PFSK-1 (cell line): ENCODE measurements around the gene DLG4.

ENCODE experiments used
- FOXP2 ChIP-seq: optimal IDR thresholded peaks from 2 replicates; pipeline ENCODE3; 2011; ENCODE audit warnings: borderline replicate concordance, control low read depth, inconsistent platforms; ENCODE audit not compliant: insufficient read depth; ENCODE audit errors: extremely low read length, extremely low read depth
- POLR2AphosphoS5 ChIP-seq: IDR thresholded peaks from 2 replicates; pipeline ENCODE4 v1.6.1; 2012; ENCODE audit warnings: low read depth, mild to moderate bottlenecking, control low read depth, low read length, moderate library complexity
- SIN3A ChIP-seq: IDR thresholded peaks from 2 replicates; pipeline ENCODE4 v1.6.1; 2012; ENCODE audit warnings: mild to moderate bottlenecking, low read length, moderate library complexity, borderline replicate concordance; ENCODE audit not compliant: insufficient read depth
- TAF1 ChIP-seq: IDR thresholded peaks from 2 replicates; pipeline ENCODE4 v1.6.1; 2012; ENCODE audit warnings: low read length, control low read depth, borderline replicate concordance; ENCODE audit not compliant: insufficient read depth
- TF ChIP-seq, protein P1 (sequence below), 2 experiments: IDR thresholded peaks; 2 replicates each; pipeline versions ENCODE4 v1.6.1 to v1.8.0; 2011 to 2012; ENCODE audit warnings: low read depth in 2 of 2, low read length in 2 of 2, control low read depth in 1 of 2, inconsistent platforms in 1 of 2, mild to moderate bottlenecking in 1 of 2, moderate library complexity in 1 of 2; ENCODE audit not compliant: insufficient read depth in 1 of 2

DLG4 gene

DNA sequence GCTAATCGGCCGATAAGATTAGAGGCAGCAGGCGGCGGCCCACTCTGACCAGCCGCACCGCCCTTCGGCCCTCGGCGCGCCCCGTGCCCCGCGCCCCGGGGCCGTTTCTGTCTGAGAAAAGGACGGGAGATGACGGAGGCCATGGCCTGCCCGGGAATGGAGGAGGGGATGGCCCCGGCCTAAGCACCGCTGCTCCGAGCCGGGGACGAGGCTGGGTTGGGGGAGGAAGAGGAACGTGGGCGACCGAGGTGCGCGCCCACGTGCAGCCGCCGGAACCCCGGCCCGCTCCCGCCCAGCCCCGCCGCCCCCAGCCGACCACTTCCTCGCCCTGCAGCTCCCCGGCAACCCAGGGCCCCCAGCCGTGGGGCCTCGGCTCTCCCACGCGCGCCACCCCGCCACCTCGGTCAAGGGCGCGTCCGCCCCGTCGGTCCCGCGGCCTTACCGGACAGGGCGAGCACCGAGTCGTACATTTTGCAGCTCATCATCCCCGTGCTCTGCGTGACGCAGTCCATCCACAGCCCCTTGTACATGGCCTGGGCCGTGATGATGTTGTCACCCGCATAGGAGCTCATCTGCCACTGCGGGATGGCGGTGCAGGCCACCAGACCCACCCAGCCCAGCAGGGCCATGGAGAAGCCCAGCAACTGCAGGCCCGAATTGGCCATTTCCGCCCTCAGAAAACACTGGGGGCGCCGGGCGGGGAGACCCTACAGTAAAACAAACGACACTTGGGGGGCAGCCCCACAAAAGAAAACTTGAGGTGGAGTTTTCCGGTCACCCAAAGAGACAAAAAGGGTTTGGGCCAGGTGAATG is 41.9 kb upstream of the DLG4 start:
- TF ChIP-seq POLR2AphosphoS5: no peak
- TF ChIP-seq, protein P1, sequence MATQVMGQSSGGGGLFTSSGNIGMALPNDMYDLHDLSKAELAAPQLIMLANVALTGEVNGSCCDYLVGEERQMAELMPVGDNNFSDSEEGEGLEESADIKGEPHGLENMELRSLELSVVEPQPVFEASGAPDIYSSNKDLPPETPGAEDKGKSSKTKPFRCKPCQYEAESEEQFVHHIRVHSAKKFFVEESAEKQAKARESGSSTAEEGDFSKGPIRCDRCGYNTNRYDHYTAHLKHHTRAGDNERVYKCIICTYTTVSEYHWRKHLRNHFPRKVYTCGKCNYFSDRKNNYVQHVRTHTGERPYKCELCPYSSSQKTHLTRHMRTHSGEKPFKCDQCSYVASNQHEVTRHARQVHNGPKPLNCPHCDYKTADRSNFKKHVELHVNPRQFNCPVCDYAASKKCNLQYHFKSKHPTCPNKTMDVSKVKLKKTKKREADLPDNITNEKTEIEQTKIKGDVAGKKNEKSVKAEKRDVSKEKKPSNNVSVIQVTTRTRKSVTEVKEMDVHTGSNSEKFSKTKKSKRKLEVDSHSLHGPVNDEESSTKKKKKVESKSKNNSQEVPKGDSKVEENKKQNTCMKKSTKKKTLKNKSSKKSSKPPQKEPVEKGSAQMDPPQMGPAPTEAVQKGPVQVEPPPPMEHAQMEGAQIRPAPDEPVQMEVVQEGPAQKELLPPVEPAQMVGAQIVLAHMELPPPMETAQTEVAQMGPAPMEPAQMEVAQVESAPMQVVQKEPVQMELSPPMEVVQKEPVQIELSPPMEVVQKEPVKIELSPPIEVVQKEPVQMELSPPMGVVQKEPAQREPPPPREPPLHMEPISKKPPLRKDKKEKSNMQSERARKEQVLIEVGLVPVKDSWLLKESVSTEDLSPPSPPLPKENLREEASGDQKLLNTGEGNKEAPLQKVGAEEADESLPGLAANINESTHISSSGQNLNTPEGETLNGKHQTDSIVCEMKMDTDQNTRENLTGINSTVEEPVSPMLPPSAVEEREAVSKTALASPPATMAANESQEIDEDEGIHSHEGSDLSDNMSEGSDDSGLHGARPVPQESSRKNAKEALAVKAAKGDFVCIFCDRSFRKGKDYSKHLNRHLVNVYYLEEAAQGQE (IDR thresholded peaks at IDR 0.05; ENCODE audit: insufficient read depth in 1 of 2, low read depth in 2 of 2, low read length in 2 of 2): no peak
- no peak for TF ChIP-seq TAF1
- TF ChIP-seq FOXP2: no peak
- no peak for TF ChIP-seq SIN3A

DNA sequence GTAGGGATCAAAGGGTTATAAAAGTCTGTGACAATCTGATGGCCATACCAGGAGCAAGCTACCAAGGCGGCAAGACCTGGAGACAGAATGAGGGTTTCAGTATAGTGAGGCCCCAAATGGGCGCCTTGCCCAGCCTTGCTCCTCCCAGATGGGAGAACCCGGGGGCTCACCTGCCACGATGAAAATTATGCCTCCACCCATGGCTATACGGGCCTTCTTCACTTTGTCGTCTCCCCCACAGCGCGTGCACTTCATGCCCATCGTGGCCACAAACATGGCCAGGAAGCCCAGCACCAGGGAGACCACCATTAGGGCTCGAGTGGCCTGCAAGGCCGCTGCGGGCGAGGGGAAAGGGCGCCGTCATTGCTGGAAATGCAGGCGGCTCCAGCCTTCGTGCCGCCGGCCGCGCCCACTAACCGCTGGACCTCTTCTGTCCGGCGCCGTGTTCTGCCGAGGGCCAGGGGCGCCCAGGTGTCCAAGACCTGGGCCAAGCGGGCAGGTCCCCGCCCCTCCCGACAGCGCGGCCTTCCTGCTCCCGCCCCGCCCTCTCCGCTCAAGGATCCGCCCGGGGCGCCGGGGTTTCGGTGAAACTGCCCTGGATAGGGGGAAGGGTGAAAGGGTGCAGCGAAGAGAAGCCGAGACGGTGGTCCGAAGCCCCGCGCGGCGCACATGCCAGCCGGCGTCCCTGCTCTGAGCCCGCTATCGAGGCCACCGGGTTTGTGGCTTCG is 41.2 kb upstream of the DLG4 start:
- TF ChIP-seq SIN3A (no peak), FOXP2 (no peak), TAF1 (no peak), POLR2AphosphoS5 (no peak)
- TF ChIP-seq, protein P1 (IDR thresholded peaks at IDR 0.05; ENCODE audit: insufficient read depth in 1 of 2, low read depth in 2 of 2, low read length in 2 of 2): no peak

DNA sequence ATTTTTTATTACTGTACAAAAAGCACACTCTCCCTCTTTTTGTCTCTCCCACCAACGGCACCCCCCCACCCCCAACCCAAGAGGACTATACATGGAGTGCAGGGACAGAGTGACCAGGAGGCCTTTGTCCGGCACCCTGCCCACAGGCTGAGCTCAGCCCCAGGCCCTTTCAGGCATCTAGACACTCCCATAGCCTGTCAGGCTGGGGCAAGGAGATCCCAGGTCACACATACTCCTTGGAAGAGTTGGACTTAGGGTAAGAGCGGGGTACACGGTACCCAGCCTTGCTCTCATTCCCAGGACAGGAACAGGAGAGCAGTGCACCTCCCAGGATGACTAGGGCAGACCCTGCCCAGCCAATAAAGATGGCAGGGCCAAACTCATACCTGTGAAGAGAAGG is 40.5 kb upstream of the DLG4 start:
- TF ChIP-seq SIN3A (no peak), TAF1 (no peak), FOXP2 (no peak), POLR2AphosphoS5 (no peak)
- TF ChIP-seq, protein P1 (IDR thresholded peaks at IDR 0.05; ENCODE audit: insufficient read depth in 1 of 2, low read depth in 2 of 2, low read length in 2 of 2): no peak

DNA sequence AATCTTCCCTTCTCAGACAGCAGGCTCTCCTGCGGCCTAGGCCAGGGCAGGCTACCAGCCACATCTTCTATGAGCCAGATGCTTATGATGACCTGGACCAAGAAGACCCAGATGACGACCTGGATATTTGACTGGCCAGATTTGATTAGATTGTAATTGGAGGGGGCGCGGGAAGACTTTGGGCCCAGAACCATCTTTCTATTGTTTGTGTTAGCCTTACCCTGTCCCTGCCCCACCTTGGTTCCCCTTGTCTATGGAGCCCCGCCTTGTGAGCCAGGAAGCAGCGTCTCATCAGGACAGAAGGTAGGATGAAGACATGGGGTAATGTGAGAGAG is 39.9 kb upstream of the DLG4 start:
- no peak for TF ChIP-seq FOXP2
- no peak for TF ChIP-seq TAF1
- TF ChIP-seq SIN3A: no peak
- TF ChIP-seq POLR2AphosphoS5: no peak
- TF ChIP-seq, protein P1 (IDR thresholded peaks at IDR 0.05; ENCODE audit: insufficient read depth in 1 of 2, low read depth in 2 of 2, low read length in 2 of 2): no peak
